Ascending aorta (tissue), 2 donors: ENCODE results near the gene KIAA1614. TPM values are rescaled to one million over a fixed set of nuclear protein-coding genes. Genes with fewer than 3 reads are reported as not detected.

Source experiments
- DNase-seq, 2 donors: peaks; one replicate each; pipeline ENCODE4 v3.0.0-alpha.2; 2019; ENCODE audit warnings: low spot score in 2 of 2
- H3K27ac ChIP-seq, 2 donors: fragments of 200-600 bp; sonication (generic); one replicate each; pipeline ENCODE4 v1.5.1; 2016 to 2017; ENCODE audit warnings: mild to moderate bottlenecking in 1 of 2
- H3K27me3 ChIP-seq: fragments of 200-600 bp; sonication (generic); one replicate; pipeline ENCODE4 v1.5.1; 2017
- H3K36me3 ChIP-seq, 2 donors: fragments of 200-600 bp; sonication (generic); one replicate each; pipeline ENCODE4 v1.5.1; 2016
- H3K4me1 ChIP-seq, 2 donors: fragments of 200-600 bp; sonication (generic); one replicate each; pipeline ENCODE4 v1.5.1; 2016 to 2017; ENCODE audit warnings: mild to moderate bottlenecking in 1 of 2
- H3K4me3 ChIP-seq, 2 donors: fragments of 200-600 bp; sonication (generic); one replicate each; pipeline ENCODE4 v1.5.1; 2016 to 2017; ENCODE audit warnings: mild to moderate bottlenecking in 1 of 2
- H3K9me3 ChIP-seq, 2 donors: fragments of 200-600 bp; sonication (generic); one replicate each; pipeline ENCODE4 v1.5.1; 2016
- intact Hi-C: fragments of 100-400 bp; cut with DNase I; formaldehyde crosslinking; loops from one replicate; pipeline ENCODE4 v1.15.1; 2023
- total RNA-seq: library from RNA; depleted of rRNA; stranded (reverse); fragments of >200 nt; gene quantifications from one replicate; pipeline ENCODE4 v1.1.0, GENCODE V29; 2016
- TF ChIP-seq, protein P1 (sequence below), 3 experiments: fragments of 200-600 bp in 2 of 3; fragments of 450-650 bp in 1 of 3; sonication (generic) in 2 of 3; IDR thresholded peaks; one replicate each; pipeline ENCODE4 v1.5.1; 2016 to 2019; ENCODE audit warnings: antibody characterized with exemption in 3 of 3, mild to moderate bottlenecking in 1 of 3, moderate library complexity in 1 of 3

Gene KIAA1614
- total RNA-seq, 1 donor from 2014 or later: 21.9 TPM

DNA sequence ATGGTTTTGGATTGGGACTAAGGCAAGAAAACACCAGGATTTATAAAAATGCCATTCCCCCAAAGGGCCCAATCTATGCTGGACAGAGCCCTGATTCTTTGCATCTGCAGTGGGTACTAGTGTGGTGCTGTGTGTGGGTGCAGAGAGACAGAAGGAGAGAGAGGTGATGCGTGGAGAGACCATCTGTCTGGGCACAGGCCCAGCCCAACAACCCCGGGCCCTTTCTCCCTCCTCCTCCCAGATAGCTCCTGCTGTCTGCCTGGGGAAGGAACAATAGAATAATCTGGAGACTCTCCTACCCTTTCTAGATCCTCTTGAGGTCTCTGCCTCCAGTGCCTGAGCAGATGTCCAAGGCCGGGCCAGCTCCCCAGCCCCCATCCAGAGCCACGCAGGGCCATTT is 15.1 kb downstream of the KIAA1614 start:
- peaks cover 0 to 14% of the 10 kb centered on the region in 2 donors for H3K4me1 ChIP-seq
- intact Hi-C loops: no loop called here

DNA sequence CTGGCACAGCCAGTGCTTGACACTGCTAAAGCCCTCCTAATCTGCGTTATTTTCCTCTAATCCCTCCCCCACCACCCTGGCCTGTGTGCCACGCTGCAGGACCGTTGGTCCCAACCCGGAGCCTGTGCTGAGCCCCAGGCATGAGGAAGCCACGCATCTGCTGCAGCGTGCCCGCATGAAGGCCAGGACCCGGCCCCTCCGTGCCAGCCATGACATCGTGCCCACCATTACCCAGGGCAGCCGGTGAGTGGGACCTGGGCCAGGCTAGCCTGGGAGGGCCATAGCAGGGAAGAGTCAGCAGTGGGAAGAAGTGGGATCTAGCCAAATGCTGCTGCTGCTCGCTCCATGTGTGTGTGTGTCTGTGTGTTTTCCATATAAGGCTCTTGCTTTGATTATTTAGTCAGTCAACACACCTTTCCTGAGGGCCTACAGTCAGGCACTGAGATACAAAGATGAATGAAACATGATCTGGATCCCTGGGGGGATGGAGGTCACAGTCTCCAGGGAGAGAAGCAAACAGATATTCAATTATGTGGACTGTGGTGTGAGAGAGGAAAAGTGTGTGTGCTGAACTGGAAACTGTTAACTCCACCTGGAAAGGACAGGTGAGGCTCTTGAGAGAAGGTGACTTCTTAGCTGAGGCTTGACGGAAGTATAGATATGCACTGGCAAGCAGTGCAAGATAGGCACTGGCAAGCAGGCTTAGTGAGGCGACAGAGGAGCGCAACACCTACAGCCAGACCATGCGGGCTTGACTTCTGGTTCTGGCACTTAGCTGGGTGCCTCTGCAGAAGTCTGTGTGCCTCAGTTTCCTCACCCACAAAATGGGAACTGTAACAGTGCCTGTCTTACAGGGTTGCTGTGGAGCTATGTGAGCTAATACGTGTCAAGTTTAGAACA is 15.9 kb downstream of the KIAA1614 start:
- H3K27me3 ChIP-seq: no peaks in the 10 kb centered on the region
- H3K4me1 ChIP-seq: peaks cover 0 to 14% of the 10 kb centered on the region in 2 donors
- no peak for DNase-seq
- intact Hi-C loops: no loop called here
- H3K36me3 ChIP-seq: peaks cover 4 to 8% of the 10 kb centered on the region in 2 donors
- TF ChIP-seq, protein P1, sequence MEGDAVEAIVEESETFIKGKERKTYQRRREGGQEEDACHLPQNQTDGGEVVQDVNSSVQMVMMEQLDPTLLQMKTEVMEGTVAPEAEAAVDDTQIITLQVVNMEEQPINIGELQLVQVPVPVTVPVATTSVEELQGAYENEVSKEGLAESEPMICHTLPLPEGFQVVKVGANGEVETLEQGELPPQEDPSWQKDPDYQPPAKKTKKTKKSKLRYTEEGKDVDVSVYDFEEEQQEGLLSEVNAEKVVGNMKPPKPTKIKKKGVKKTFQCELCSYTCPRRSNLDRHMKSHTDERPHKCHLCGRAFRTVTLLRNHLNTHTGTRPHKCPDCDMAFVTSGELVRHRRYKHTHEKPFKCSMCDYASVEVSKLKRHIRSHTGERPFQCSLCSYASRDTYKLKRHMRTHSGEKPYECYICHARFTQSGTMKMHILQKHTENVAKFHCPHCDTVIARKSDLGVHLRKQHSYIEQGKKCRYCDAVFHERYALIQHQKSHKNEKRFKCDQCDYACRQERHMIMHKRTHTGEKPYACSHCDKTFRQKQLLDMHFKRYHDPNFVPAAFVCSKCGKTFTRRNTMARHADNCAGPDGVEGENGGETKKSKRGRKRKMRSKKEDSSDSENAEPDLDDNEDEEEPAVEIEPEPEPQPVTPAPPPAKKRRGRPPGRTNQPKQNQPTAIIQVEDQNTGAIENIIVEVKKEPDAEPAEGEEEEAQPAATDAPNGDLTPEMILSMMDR (IDR thresholded peaks at IDR 0.05): no peak
- H3K4me3 ChIP-seq: no peak overlapping the region
- no peaks in the 10 kb centered on the region for H3K9me3 ChIP-seq
- H3K27ac ChIP-seq: no peak overlapping the region

More for the DNA sequence above, 15.1 kb downstream of the KIAA1614 start:
- Histone ChIP-seq H3K9me3 (no peaks in the 10 kb centered on the region), H3K36me3 (peaks cover 4 to 8% of the 10 kb centered on the region in 2 donors), H3K27ac (no peak overlapping the region), H3K4me3 (no peak overlapping the region), H3K27me3 (no peaks in the 10 kb centered on the region)
- TF ChIP-seq, protein P1 (IDR thresholded peaks at IDR 0.05): no peak
- DNase-seq: no peak

DNA sequence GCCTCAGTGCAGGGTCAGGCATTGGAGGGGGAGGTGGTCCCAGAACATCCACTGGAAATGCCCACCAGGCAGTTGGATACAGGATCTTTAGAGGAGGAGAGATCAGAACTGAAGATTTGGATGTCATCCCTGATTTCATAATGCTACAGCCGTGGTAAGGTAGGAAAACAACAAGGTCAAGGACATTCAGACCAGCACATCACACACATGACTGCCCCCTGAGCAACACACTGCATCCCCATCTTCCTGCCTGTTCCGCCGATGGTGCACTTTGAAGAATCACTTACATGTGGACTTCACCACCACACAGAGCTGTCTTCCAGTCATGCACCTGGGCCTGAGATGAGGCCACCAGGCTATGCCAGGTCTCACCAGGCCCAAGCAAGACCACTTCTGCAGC is 16.7 kb downstream of the KIAA1614 start:
- peaks cover 0 to 14% of the 10 kb centered on the region in 2 donors for H3K4me1 ChIP-seq
- no peaks in the 10 kb centered on the region for H3K27me3 ChIP-seq
- DNase-seq: no peak
- intact Hi-C loops: no loop called here
- TF ChIP-seq, protein P1 (IDR thresholded peaks at IDR 0.05): no peak
- H3K36me3 ChIP-seq: peaks cover 4 to 8% of the 10 kb centered on the region in 2 donors
- H3K27ac ChIP-seq: no peak overlapping the region
- H3K9me3 ChIP-seq: no peaks in the 10 kb centered on the region
- H3K4me3 ChIP-seq: no peak overlapping the region

DNA sequence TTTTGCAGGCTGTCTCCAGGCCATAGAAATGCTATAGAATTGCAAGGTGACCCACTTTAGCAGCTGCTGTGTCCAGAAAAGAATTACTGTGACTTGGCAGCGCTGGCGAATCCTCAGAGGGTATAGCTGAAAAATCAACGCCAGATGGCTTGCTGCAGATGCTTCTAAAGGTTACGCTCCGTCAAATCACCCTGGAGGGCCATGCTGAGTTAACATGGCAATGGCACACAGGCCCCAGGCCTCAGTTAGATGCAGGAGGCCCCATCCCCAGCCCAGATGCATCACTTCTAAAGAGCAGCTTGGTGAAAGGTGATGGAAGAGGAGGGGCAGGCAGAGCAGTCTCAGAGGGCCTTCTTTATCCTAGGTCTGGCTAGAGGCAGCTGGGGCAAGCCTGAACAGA is 18.0 kb downstream of the KIAA1614 start:
- intact Hi-C loops: no loop called here
- DNase-seq: no peak
- TF ChIP-seq, protein P1 (IDR thresholded peaks at IDR 0.05): no peak
- Histone ChIP-seq H3K4me3 (no peak overlapping the region), H3K4me1 (peaks cover 0 to 10% of the 10 kb centered on the region in 2 donors), H3K9me3 (no peaks in the 10 kb centered on the region), H3K27me3 (no peaks in the 10 kb centered on the region), H3K36me3 (peaks cover 10 to 20% of the 10 kb centered on the region in 2 donors), H3K27ac (no peak overlapping the region)

DNA sequence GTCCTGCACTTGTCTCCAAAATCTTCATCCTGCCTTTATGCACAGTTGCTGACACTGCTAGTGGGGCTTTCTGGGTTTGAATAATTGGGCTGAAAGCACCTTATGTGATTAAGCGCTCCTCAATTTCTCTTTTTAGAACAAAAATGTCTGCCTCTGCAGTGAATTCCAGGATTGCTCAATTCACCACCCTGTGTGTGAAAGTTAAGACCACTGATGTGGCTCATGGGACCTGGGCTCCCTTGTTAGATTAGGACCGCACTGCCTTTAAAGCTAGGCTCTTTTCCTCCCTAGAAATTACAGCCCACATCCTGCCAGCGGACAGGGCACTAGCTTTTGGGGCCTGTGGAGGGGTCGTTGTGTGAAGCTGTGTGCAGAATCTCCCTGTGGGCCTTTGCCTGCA is 18.8 kb downstream of the KIAA1614 start:
- no peaks in the 10 kb centered on the region for H3K9me3 ChIP-seq
- peaks cover 18 to 28% of the 10 kb centered on the region in 2 donors for H3K36me3 ChIP-seq
- TF ChIP-seq, protein P1 (IDR thresholded peaks at IDR 0.05): no peak
- H3K4me3 ChIP-seq: no peak overlapping the region
- no peaks in the 10 kb centered on the region for H3K27me3 ChIP-seq
- DNase-seq: no peak
- intact Hi-C loops: no loop called here
- H3K4me1 ChIP-seq: peaks cover 0 to 3% of the 10 kb centered on the region in 2 donors
- H3K27ac ChIP-seq: no peak overlapping the region
